Right lobe of liver (tissue), 4 donors: ENCODE results near the gene FNTB.

ENCODE experiments used
- POLR2A ChIP-seq: fragments of 450-650 bp; IDR thresholded peaks from one replicate; pipeline ENCODE4 v1.6.1; 2017; ENCODE audit warnings: antibody characterized with exemption, mild to moderate bottlenecking
- TF ChIP-seq, protein P1 (sequence below), 4 donors: fragments of 200-600 bp in 3 of 4; fragments of 450-650 bp in 1 of 4; IDR thresholded peaks; one replicate each; pipeline versions ENCODE4 v1.5.1 to v1.8.0; 2016 to 2022; ENCODE audit warnings: antibody characterized with exemption in 4 of 4, mild to moderate bottlenecking in 2 of 4
- donor health status: DM: no; HTN: no; CAD: no.
- donor health status: DM: no; HTN: no; CAD: no.
- donor health status: DM: no; HTN: yes; CAD: no.

DNA sequence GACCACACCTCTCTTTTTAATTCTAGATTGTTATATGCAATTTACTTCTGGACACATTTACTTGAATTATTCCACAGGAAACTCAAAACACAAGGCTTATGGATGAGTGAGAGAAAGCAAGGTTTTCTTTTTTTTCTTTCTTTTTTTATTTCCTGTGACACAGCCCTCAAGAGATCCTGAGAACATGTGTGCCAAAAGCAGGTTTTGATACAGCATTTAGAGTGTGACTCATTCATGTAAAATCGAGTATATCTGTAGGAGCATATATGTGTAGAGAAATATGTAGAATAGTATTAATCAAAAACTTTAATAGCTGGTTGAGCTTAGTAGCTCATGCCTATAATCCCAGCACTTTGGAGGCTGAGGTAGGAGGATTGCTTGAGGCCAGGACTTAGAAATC, 120.0 kb downstream of the FNTB start:
- TF ChIP-seq, protein P1, sequence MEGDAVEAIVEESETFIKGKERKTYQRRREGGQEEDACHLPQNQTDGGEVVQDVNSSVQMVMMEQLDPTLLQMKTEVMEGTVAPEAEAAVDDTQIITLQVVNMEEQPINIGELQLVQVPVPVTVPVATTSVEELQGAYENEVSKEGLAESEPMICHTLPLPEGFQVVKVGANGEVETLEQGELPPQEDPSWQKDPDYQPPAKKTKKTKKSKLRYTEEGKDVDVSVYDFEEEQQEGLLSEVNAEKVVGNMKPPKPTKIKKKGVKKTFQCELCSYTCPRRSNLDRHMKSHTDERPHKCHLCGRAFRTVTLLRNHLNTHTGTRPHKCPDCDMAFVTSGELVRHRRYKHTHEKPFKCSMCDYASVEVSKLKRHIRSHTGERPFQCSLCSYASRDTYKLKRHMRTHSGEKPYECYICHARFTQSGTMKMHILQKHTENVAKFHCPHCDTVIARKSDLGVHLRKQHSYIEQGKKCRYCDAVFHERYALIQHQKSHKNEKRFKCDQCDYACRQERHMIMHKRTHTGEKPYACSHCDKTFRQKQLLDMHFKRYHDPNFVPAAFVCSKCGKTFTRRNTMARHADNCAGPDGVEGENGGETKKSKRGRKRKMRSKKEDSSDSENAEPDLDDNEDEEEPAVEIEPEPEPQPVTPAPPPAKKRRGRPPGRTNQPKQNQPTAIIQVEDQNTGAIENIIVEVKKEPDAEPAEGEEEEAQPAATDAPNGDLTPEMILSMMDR (IDR thresholded peaks at IDR 0.05), result no peak
- TF ChIP-seq POLR2A, result no peak
